Heart left ventricle (tissue), 13 donors: ENCODE measurements around the gene NPR2.

Experiments
- POLR2A ChIP-seq, 2 donors: fragments of 450-650 bp; IDR thresholded peaks; one replicate each; pipeline ENCODE4 v1.6.1; 2017; ENCODE audit warnings: antibody characterized with exemption in 2 of 2, mild to moderate bottlenecking in 2 of 2, moderate library complexity in 2 of 2
- TF ChIP-seq, protein P1 (sequence below), 12 donors: fragments of 200-600 bp; sonication (generic) in 4 of 12; IDR thresholded peaks; one replicate each; pipeline versions ENCODE4 v1.5.0 to v1.8.0; 2018 to 2022; ENCODE audit warnings: antibody characterized with exemption in 12 of 12, mild to moderate bottlenecking in 5 of 12
- donor health status: ischemic (EF 13 %, LVEDD 7.1; RV severe dilation, severe dysfunction).
- donor health status: DM: no; HTN: yes; CAD: no.
- donor health status: DM: no; HTN: no; CAD: no.
- donor health status: ischemic (EF 25% LVEDD 6.9; RV normal size, moderate dysfunction).
- donor health status: ischemic (EF 25% LVEDD 5.7; RV mildly dilated, moderate dysfunction).
- donor health status: ischemic (EF 35%, LVEDD 5.7; RV mildly dilated, moderate dysfunction).
- donor health status: nonischemic (EF 11% LVEDD 7.7; RV severe dilation, severe dysfunction).
- donor health status: DM: yes; HTN: yes; CAD: no.
- donor health status: PGD.
- donor health status: ischemic (EF 29% LVEDD 5.4; RV normal size, mild dysfunction).
- donor health status: nonischemic (EF 23%, LVEDD 6.1; RV moderate dilation, normal function).

DNA sequence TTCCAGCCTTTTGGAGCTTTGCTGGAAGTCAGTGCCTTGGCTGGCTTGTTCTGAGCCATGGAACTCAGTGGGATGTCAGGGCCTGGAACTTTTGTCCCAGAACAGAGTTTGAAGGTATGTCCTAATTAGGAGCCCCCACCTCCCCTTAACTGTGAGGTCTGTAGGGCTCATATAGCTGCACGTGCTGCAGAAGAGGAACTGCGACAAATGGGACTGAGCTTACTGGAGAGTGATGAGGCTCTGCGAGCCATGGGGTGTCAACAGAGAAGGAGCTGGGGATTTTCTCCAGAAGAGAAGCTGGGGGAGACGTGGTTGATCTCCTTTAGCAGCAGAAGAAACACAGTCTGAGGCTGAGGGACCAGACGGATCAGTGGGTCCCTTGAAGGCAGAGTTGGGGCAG, 48.5 kb downstream of the NPR2 start:
- TF ChIP-seq, protein P1, sequence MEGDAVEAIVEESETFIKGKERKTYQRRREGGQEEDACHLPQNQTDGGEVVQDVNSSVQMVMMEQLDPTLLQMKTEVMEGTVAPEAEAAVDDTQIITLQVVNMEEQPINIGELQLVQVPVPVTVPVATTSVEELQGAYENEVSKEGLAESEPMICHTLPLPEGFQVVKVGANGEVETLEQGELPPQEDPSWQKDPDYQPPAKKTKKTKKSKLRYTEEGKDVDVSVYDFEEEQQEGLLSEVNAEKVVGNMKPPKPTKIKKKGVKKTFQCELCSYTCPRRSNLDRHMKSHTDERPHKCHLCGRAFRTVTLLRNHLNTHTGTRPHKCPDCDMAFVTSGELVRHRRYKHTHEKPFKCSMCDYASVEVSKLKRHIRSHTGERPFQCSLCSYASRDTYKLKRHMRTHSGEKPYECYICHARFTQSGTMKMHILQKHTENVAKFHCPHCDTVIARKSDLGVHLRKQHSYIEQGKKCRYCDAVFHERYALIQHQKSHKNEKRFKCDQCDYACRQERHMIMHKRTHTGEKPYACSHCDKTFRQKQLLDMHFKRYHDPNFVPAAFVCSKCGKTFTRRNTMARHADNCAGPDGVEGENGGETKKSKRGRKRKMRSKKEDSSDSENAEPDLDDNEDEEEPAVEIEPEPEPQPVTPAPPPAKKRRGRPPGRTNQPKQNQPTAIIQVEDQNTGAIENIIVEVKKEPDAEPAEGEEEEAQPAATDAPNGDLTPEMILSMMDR (IDR thresholded peaks at IDR 0.05): no peak
- TF ChIP-seq POLR2A (IDR thresholded peaks at IDR 0.05): no peak
